AG09309 (cell line): ENCODE measurements around the gene MN1.

Experiments
- DNase-seq: peaks from one replicate; pipeline ENCODE4 v3.0.0-alpha.2; 2010; ENCODE audit warnings: low read depth
- H3K4me3 ChIP-seq: 2 replicates; pipeline ENCODE4 v1.5.1; 2011; ENCODE audit warnings: mild to moderate bottlenecking, low read depth, low read length, moderate library complexity; ENCODE audit not compliant: control insufficient read depth
- CTCF ChIP-seq: IDR thresholded peaks from 2 replicates; pipeline ENCODE4 v1.5.1; 2011; ENCODE audit warnings: mild to moderate bottlenecking, low read depth, low read length, inconsistent platforms; ENCODE audit not compliant: insufficient read depth, control insufficient read depth; ENCODE audit errors: missing control alignments

Gene MN1

GRCh38 chr22:27785831-27786230, 15.7 kb downstream of the MN1 start:
- no peak overlapping the region for H3K4me3 ChIP-seq
- no peak for TF ChIP-seq CTCF
- DNase-seq: no peak

DNA sequence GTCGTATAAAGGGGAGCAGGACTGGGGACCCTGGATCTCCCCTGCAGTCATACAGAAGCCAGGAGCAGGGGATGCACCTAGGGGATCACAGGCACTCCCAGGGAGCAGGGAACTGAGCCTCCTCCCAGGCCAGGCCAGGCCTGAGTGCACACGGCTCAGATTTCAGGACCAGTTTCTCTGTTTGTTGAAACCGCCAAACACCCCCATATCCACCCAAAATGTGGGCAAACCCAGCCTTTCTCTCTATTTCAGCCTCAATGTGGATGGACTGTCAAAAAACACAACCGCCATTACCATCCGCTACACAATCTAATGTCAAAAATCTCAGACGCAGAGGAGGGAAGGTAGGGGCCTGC, 17.5 kb downstream of the MN1 start:
- no peak overlapping the region for H3K4me3 ChIP-seq
- no peak for DNase-seq
- no peak for TF ChIP-seq CTCF

GRCh38 chr22:27783436-27784119, 18.0 kb downstream of the MN1 start:
- DNase-seq: no peak
- H3K4me3 ChIP-seq: no peak overlapping the region
- TF ChIP-seq CTCF: no peak

- TF ChIP-seq CTCF: no peak
- H3K4me3 ChIP-seq: no peak overlapping the region
- DNase-seq: no peak
Measured at GRCh38 chr22:27782088-27782487, 19.5 kb downstream of the MN1 start.

DNA sequence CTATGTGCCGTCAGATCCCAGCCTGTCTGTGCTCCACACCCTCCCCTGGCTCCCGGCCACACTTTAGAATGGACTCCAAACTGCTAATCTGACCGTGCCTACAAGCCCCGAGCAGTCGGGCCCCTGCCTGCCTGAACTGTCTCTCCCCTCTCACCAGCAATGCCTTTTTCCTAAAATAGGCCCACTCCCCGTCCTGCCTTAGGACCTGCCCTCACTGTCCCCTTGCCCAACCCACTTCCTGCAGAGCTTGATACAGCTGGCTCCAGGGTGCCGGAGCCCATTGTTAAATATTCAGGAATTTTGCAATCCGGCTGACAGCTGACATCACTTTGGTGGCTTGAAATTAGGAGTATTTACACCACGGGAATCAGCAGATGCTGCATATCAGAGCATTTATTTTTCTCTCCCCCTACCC, 21.4 kb downstream of the MN1 start:
- DNase-seq: no peak
- H3K4me3 ChIP-seq: no peak overlapping the region
- no peak for TF ChIP-seq CTCF

DNA sequence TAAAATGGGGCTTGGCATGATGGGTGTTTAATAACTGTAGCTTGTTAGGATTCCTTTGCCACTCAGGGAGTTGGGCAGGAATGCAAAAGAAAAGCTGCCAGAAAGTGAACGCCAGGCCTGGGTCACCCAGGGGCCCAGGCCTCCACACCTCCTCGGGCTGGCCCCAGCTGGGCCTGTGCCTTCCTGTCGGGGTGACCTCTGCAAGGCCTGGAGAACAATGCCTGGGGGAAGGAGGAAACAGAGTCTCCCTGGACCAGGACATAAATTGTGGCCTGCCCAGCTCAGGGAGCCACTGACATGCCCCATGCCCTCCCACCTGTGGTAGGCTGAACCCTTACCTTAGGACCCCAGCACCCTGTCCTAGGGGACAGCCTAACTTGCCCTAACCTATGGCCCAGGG, 21.9 kb downstream of the MN1 start:
- no peak for DNase-seq
- H3K4me3 ChIP-seq: no peak overlapping the region
- no peak for TF ChIP-seq CTCF

DNA sequence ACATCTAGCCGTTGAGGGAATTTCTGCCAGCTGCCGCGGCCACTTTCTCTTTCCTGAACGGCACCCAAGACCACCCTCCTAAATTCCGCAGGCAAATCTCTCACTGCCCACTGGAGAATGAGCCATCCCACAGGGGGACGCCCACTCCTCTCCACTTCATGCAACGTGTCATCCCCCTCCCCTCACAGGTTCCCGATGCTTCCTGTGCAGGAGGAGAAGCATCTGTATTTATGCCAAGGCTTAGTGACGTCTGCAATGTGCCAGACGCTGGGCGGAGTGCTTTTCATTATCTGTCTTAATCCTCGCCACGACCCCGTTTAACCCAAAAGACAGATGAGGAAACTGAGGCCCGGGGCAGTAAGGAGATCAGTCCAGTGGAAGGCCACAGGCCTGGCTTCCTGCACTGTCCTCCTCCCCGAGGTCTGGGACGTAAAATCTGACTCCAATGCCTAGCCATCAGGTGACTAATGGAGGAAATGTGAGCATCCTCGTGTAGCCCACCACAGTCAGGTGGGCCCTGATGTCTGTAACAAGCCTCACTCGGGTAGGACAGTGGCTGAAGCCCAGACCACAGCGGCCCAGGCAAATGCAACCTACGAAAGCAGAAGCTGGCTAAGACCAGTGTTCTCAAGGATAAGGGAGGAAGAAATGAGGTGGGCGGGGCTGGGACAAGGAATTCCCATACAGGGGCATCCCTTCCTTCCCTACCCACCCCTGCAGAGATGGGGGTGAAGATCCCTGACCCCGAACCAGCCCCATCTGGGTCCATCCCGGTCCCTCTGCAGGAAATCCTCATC, 23.1 kb downstream of the MN1 start:
- DNase-seq: no peak
- no peak overlapping the region for H3K4me3 ChIP-seq
- TF ChIP-seq CTCF: no peak
